Thyroid gland (tissue), 4 donors: ENCODE results near the gene FAM210A. TPM values are rescaled to one million over a fixed set of nuclear protein-coding genes. Genes with fewer than 3 reads are reported as not detected.

Source experiments
- DNase-seq, 2 donors: peaks; one replicate each; pipeline ENCODE4 v3.0.0-alpha.2; 2019
- H3K27ac ChIP-seq, 3 donors: fragments of 200-600 bp; sonication (generic); 1 replicate in 2 of 3; 2 replicates in 1 of 3; pipeline ENCODE4 v1.5.1; 2016 to 2019; ENCODE audit warnings: mild to moderate bottlenecking in 1 of 3, moderate library complexity in 1 of 3
- H3K27me3 ChIP-seq: fragments of 200-600 bp; sonication (generic); one replicate; pipeline ENCODE4 v1.5.1; 2019
- H3K36me3 ChIP-seq, 2 donors: fragments of 200-600 bp; sonication (generic); one replicate each; pipeline ENCODE4 v1.5.1; 2016 to 2019
- H3K4me1 ChIP-seq, 2 donors: fragments of 200-600 bp; sonication (generic); one replicate each; pipeline ENCODE4 v1.5.1; 2017 to 2019
- H3K4me3 ChIP-seq, 3 donors: fragments of 200-600 bp; sonication (generic); replicated peaks in 1 of 3; 1 replicate in 2 of 3; 2 replicates in 1 of 3; pipeline ENCODE4 v1.5.1; 2016; ENCODE audit warnings: mild to moderate bottlenecking in 1 of 3
- H3K9me3 ChIP-seq: fragments of 200-600 bp; sonication (generic); one replicate; pipeline ENCODE4 v1.5.1; 2017
- CTCF ChIP-seq, 6 experiments: fragments of 200-600 bp in 3 of 6; fragments of 450-650 bp in 3 of 6; sonication (generic) in 3 of 6; IDR thresholded peaks; one replicate each; pipeline ENCODE4 v1.5.1; 2016 to 2019; ENCODE audit warnings: antibody characterized with exemption in 6 of 6, mild to moderate bottlenecking in 2 of 6, inconsistent platforms in 1 of 6, moderate library complexity in 1 of 6
- POLR2A ChIP-seq, 2 donors: fragments of 450-650 bp; IDR thresholded peaks; one replicate each; pipeline ENCODE4 v1.6.1; 2017; ENCODE audit warnings: antibody characterized with exemption in 2 of 2, mild to moderate bottlenecking in 2 of 2, moderate library complexity in 1 of 2
- WGBS, 2 donors: methylation state at CpG; one replicate each; pipeline ENCODE4 v1.1.5; 2017; 5-methylcytosine and 5-hydroxymethylcytosine counted together
- intact Hi-C: fragments of 100-400 bp; cut with DNase I; formaldehyde crosslinking; loops from one replicate; pipeline ENCODE4 v1.15.1; 2023
- total RNA-seq, 4 donors: library from RNA; depleted of rRNA; stranded (reverse); fragments of >200 nt; gene quantifications; one replicate each; pipeline ENCODE4 v1.2.3, GENCODE V29; 2016

Gene FAM210A
- total RNA-seq, 4 donors from 2014 or later: 9.1 to 13.8 (median 12.1) TPM

GRCh38 chr18:13735681-13736080, 9.3 kb upstream of the FAM210A start:
- Histone ChIP-seq H3K27me3 (no peaks in the 10 kb centered on the region), H3K4me1 (no peaks in the 10 kb centered on the region), H3K36me3 (peaks cover 31 to 43% of the 10 kb centered on the region in 2 donors), H3K9me3 (no peaks in the 10 kb centered on the region), H3K4me3 (no peak overlapping the region), H3K27ac (no peak overlapping the region)
- intact Hi-C loops: no loop called here
- 95 to 96% methylated on average over 2 of the region's 2 CpGs for WGBS, 2 donors
- no peak for DNase-seq
- TF ChIP-seq CTCF (IDR thresholded peaks at IDR 0.05): no peak
- TF ChIP-seq POLR2A (IDR thresholded peaks at IDR 0.05): no peak

GRCh38 chr18:13730481-13730880, 4.1 kb upstream of the FAM210A start:
- H3K4me3 ChIP-seq: no peak overlapping the region
- no peak overlapping the region for H3K27ac ChIP-seq
- H3K4me1 ChIP-seq: peaks cover 0 to 2% of the 10 kb centered on the region in 2 donors
- no peaks in the 10 kb centered on the region for H3K9me3 ChIP-seq
- intact Hi-C loops: no loop called here
- peaks cover 0 to 9% of the 10 kb centered on the region in 2 donors for H3K36me3 ChIP-seq
- TF ChIP-seq CTCF (IDR thresholded peaks at IDR 0.05) (no peak), POLR2A (IDR thresholded peaks at IDR 0.05) (no peak)
- WGBS, 2 donors: 84 to 96% methylated on average over 1 of the region's 1 CpG
- H3K27me3 ChIP-seq: no peaks in the 10 kb centered on the region
- DNase-seq: no peak

GRCh38 chr18:13726972-13727331, 594 bp upstream of the FAM210A start:
- Histone ChIP-seq H3K27me3 (no peaks in the 10 kb centered on the region), H3K9me3 (no peaks in the 10 kb centered on the region), H3K27ac (peak overlapping the region; percentile 74 to 94 (median 87)), H3K4me3 (peak overlapping the region; percentile 81 to 98 (median 86)), H3K4me1 (peaks cover 11 to 12% of the 10 kb centered on the region in 2 donors), H3K36me3 (no peaks in the 10 kb centered on the region)
- TF ChIP-seq CTCF (IDR thresholded peaks at IDR 0.05) (no peak), POLR2A (IDR thresholded peaks at IDR 0.05) (no peak)
- peak in 1 of 2 donors; percentile 55 for DNase-seq
- 1% methylated on average over 16 to 18 of the region's 30 CpGs for WGBS, 2 donors
- intact Hi-C loops: loop anchor here (10.0 kb wide), 3 partner anchors 62 to 512 kb away; partner anchors contain the start of gene LDLRAD4

GRCh38 chr18:13725566-13726231, 659 bp downstream of the FAM210A start:
- H3K27ac ChIP-seq: peak overlapping the region in 2 of 3 donors; percentile 87 to 94

More at GRCh38 chr18:13725566-13726231, 659 bp downstream of the FAM210A start:
- Histone ChIP-seq H3K36me3 (no peaks in the 10 kb centered on the region), H3K4me3 (peak overlapping the region; percentile 81 to 98 (median 86)), H3K4me1 (peaks cover 11 to 12% of the 10 kb centered on the region in 2 donors), H3K9me3 (no peaks in the 10 kb centered on the region), H3K27me3 (no peaks in the 10 kb centered on the region)
- TF ChIP-seq CTCF (IDR thresholded peaks at IDR 0.05) (no peak), POLR2A (IDR thresholded peaks at IDR 0.05) (no peak)
- 6 to 8% methylated on average over 25 to 29 of the region's 35 CpGs for WGBS, 2 donors
- peak in 1 of 2 donors; percentile 8 for DNase-seq
- intact Hi-C loops: loop anchor here (10.0 kb wide), 3 partner anchors 61 to 511 kb away; partner anchors contain the start of gene LDLRAD4
